Head of caudate nucleus (tissue), 42 donors: ENCODE results near the gene VAMP4.
"Not testable (repeated sequence)": the region's sequence is repeated elsewhere in the genome, so short reads cannot be mapped to it uniquely, and the experiment has no call there.

Experiments used
- DNase-seq, 42 donors: peaks; one replicate each; pipeline versions ENCODE4 v3.0.0 to v3.0.0-alpha.2; 2020 to 2021; ENCODE audit warnings: mixed read lengths in 7 of 42
- intact Hi-C: fragments of 100-400 bp; cut with DNase I; formaldehyde crosslinking; loops from one replicate; pipeline ENCODE4 v1.15.0; 2022

The VAMP4 gene

DNA sequence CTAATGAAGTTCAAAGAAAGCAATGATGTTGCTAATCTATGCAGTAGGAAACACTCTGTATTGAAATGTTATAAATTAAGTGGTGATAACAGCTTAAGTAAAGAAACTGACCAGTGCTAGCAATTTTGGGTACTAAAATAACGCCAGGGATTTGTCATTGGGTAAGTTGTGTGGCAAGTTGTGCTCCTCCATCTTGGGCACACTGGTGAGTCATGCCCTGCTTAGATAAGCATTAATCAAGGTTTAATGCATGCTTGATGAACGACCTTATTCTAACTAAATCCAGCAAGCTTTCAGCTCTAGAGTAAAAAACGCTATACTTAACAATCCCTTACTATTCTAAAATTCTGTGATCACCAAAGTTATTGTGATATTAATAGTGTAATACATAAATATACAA is 25.2 kb downstream of the VAMP4 start:
- intact Hi-C loops: no loop called here
- DNase-seq: no peak

DNA sequence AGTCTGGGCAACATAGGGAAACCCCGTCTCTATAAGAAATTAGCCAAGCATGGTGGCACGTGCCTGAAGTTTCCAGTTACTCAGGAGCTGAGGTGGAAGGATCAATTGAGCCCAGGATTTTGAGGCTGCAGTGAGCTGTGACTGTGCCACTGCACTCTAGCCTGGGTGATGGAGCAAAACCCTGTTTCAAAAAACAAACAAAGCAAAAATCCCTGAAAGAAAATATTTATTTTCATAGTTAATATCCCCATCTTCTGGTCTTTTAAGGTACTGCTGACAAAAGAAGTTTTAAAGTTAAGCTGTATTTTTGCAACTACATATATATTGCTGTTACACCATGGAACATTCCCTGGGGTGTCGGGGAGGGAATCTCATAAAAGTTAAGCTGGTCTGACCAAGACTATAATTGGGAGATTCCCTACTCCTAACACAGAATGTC is 26.0 kb downstream of the VAMP4 start:
- intact Hi-C loops: no loop called here
- DNase-seq: no peak

DNA sequence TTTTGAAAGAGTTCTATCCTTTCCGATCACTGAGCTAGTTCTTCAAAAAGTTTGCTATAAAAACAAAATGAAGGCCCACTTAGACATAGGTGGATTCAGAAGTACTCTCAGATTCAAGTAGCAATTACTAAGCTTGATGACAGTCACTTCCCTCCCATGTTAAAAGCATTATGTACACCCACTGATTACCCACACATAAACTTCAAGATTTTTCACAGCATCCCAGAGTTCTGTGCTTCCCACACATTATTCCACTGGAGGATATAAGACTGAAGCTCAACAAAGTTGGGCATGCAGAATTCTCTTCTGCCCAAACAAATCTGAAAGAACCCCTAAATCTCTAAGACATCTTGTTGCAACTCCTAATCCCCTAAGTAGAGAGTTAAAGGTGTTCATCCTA is 29.5 kb downstream of the VAMP4 start:
- DNase-seq: peak in 8 of 42 donors; percentile 4 to 51 (median 20)
- intact Hi-C loops: no loop called here

DNA sequence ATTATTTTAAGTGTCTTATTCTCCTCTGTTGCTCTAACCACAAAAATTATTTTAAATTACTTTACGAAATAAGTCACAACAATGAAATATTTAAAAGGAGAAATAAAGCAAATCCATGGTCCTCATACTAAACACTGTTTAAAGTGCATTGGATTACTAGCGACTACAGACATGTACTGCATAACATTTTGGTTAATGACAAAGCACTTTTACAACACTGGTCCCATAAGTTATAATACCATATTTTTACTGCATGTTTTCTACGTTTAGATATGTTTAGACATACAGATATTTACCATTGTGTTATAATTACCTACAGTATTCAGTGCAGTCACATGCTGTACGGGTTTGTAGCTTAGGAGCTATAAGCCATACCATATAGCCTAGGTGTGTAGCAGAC is 30.2 kb downstream of the VAMP4 start:
- no peak for DNase-seq
- intact Hi-C loops: no loop called here

DNA sequence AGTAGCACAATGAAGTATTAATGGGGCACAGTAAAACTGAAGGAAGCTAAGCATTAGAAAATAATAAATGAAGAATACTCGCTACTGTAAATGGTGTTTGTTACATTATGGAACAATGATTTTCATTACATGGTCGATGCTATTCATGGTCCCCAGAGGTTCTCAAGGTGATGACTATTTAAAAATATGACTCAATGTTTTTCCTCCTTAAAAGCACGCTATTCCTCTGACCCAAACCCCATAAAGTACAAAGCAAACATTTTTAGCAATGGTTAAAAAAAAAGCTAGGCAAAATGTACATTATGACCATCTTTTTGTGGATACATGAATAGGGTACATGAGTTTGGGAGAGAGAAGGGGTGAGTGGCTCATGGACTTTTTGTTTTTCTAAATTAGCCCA is 34.3 kb downstream of the VAMP4 start:
- intact Hi-C loops: no loop called here
- no peak for DNase-seq

DNA sequence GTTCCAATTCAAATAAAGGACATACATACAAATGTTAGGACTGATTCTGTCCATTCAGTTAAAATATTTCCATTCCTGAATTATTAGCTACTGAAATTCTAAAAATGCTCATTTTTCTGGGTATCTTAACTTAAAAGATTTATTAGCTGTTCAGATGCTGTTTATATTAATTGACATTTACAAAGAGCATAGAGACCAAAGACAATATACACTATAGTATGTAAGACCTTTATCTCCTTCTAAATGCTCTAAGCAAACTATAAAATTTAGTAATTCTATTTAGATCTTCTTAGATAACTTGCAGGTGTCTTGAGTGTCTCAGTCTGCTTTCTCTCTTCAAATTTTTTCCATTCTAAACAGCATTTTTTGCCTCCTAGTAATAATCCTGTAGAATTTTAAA is 39.3 kb downstream of the VAMP4 start:
- no peak for DNase-seq
- intact Hi-C loops: no loop called here

DNA sequence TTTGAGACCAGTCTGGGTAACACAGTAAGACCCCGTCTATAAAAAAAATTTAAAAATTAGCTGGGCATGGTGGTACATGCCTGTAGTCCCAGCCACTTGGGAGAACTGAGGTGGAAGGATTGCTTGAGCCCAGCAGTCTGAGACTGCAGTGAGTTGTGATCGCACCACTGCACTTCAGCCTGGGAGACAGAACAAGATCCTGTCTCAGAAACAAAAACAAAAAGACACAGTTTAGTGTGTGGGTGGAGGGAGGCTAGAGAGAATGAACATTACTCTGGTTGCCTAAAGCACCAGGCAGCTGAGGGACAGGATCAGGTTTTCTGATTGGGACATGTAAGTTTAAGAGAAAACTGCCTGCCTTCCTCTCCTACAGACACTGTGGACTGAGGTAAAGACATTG is 42.3 kb downstream of the VAMP4 start:
- DNase-seq: no peak

DNA sequence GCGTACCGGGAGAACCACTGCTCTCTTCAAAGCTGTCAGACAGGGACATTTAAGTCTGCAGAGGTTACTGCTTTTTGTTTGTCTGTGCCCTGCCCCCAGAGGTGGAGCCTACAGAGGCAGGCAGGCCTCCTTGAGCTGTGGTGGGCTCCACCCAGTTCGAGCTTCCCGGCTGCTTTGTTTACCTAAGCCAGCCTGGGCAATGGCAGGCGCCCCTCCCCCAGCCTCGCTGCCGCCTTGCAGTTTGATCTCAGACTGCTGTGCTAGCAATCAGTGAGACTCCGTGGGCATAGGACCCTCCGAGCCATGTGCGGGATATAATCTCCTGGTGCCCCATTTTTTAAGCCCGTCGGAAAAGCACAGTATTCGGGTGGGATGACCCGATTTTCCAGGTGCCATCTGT is 46.1 kb downstream of the VAMP4 start:
- intact Hi-C loops, DNase-seq: not testable (repeated sequence)

More for the DNA sequence above, 42.3 kb downstream of the VAMP4 start:
- intact Hi-C loops: no loop called here

DNA sequence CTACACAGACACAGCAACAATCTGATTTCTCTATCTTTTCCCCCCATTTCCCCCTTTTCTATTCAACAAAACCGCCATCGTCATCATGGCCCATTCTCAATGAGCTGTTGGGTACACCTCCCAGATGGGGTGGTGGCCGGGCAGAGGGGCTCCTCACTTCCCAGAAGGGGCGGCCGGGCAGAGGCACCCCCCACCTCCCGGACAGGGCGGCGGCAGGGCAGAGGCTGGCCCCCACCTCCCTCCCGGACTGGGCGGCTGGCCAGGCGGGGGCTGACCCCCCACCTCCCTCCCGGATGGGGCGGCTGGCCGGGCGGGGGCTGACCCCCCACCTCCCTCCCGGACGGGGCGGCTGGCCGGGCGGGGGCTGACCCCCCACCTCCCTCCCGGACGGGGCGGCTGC is 48.3 kb downstream of the VAMP4 start:
- DNase-seq, intact Hi-C loops: not testable (repeated sequence)

DNA sequence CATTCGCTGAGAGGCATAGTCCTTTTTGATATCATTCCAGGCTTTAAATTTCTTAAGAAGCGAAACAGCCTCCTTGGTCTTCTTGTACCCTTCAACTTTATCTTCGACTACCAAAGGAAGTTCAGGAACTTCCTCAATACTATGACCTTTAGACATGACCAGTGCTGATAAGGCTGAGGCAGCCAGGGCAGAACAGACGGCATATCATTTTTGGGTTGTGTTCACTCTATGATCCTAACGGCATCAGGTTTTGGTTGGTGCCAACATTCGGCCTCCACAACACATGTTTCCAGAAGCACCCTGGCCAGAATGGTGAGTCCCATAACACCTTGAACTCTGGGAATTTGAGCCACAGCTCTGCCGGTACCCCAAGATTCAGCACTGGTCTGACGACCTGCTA is 58.0 kb downstream of the VAMP4 start:
- intact Hi-C loops: no loop called here
- DNase-seq: no peak

DNA sequence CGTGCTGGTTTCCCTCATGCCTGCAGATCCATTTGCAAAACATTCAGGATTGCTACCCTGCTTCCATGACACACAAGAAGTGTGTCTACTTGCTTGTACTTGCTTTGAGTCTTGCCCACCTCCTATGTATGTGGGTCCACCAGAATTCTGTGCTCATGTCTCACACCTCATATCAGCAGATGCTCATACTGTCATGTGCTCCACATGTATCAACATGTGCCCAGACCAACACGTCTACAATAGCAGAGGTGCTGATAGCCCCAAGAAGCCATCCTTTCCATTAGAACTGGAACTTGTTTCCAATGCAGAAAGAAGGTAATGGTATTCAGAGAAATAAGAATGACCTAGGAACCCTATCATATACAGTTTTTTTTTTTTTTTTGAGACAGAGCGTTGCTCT is 61.5 kb downstream of the VAMP4 start:
- no peak for DNase-seq

DNA sequence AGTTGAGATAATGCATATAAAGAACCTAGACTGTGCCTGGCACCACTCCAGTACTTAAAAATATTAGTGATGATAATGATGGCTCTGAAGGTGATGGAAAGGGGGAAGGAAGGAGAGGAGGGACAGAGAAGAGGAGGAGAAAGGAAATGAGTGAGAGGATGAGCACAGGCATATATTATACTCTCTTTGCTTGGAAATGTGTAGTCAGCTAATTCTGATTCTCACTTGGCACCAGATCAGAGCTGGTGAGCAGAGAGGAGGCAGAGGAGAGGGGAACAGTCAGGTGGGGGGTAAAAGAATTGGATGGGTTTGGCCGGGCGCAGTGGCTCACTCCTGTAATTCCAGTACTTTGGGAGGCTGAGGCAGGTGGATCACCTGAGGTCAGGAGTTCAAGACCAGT is 65.0 kb downstream of the VAMP4 start:
- no peak for DNase-seq
- intact Hi-C loops: no loop called here

More for the DNA sequence above, 61.5 kb downstream of the VAMP4 start:
- intact Hi-C loops: no loop called here

DNA sequence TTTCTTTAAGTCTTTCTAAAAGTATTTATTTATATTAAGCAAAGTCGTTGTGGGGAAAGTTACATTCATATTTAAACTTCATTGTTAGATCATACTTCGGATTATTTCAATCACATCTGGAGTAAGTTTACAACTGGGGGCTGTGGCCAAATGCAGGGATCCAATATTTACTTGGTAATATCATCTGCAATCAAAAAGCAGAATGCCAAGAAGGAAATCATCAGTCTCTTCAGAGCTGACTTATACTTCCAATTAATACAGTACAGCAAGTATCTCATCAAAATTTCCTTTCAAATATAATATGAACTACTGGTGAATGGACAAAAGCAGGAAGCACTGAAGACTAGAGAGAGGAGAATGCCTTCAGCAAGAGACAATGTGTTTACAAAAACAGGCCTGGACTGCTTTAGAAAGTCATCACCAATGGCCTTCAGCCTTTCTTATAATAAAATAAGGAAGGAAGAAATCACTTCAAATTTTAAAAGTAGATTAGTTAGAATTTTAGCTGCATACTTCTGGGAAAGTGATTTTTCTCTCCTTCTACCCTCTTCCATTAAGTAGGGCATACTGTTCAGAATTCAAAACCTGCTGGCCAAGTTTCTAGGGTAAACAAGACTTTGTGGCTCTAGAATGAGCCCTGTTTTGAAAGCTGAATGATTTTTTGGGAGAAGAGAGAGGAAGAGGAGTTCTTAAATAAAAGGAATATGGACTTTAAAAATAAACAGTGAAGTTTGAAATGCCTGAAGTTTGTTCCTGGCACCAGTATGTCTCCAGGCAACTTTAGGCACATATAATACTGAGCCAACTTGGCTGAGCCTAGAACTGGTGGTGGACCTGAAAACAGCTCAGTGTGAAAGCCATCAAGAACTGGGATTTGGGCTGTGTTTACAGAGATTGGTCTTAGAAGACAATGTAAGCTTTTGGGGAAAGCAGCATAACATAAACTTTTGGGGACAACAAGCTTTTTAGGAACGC is 67.1 kb downstream of the VAMP4 start:
- intact Hi-C loops: no loop called here
- DNase-seq: peak in 1 of 42 donors; percentile 13

DNA sequence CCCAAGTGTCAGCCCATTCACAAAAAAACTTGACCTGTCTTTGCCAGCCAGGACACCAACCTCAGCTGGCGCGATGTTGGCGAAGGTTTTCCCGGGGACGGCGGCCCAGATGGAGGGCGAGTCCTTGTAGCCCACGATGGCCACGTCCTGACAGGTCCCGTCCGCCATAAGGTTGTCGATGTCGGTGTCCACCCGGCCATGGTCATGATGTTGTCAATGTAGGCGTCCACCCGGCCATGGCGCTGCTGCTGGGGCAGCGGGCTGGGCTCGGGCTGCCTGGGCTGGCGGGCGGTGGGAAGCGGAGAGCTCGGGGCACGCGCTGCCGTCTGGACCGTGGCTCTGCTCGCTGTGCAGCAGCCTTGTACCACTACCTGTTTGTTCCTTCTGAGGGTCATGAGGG is 71.1 kb downstream of the VAMP4 start:
- intact Hi-C loops: no loop called here
- DNase-seq: no peak

DNA sequence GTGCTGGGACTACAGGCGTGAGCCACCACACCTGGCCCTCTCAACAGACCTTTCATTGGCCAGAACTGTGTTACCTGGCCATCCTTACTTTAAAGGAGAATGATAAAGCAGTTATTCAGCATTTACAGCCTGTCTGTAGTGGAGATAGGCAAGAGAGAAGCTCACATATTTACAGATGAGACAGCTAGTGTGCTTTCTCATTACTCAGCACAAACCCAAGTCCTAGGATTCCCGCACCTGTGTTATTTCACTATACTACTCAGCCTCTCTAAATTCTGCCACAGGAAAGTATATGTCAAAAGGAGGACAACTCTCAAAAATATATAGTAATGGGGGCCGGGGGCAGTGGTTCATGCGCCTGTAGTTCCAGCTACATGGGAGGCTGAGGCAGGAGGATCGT is 73.5 kb downstream of the VAMP4 start:
- no peak for DNase-seq
- intact Hi-C loops: no loop called here

DNA sequence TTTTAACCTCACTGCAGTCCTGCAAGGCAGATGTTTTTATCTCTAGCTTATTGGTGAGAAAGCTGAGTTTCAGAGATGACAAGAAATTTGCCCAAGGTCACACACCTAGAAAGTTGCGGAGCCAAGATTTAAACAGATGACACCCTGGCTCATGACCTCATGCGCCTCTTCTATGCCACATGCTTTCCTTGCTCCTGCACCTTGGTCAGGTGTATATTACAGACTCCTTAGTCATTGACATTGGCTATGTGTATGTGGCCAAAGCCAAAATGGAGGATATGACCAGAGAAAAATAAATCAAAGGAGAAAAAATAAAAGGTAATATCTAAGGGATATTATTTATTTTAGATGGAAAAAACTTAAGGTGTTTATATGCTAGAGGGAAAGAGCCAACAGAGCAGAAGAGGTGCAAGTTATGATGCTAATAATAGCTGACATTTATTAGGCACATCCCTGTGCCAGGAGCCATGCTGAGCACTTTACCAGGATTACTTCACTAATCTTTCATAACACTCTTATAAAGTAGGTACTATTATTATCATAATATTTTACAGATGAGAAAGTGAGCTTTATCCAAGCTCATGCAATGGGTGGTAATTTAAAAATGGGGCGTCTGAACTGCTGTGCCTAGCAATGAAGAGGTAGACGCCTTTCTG is 75.6 kb downstream of the VAMP4 start:
- DNase-seq: no peak
- intact Hi-C loops: no loop called here

DNA sequence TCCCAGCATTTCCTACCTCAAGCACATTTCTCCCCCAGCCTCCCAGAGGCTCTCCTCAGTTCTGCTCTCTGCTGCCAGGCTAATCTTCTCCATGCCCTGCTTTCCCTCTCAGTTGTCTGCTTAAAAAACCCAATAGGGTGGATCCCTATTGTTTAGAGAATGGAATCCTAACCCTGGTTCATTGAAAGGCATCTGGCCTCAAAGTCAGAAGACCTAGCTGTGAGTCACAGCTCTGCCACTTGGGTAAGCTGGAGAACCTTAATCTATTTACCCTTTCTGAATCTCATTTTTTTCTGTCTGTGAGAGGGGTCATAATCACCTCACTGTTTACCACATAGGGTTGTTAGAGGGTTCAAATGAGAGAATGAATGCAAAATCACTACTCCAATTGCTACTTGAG is 76.9 kb downstream of the VAMP4 start:
- no peak for DNase-seq
- intact Hi-C loops: no loop called here

DNA sequence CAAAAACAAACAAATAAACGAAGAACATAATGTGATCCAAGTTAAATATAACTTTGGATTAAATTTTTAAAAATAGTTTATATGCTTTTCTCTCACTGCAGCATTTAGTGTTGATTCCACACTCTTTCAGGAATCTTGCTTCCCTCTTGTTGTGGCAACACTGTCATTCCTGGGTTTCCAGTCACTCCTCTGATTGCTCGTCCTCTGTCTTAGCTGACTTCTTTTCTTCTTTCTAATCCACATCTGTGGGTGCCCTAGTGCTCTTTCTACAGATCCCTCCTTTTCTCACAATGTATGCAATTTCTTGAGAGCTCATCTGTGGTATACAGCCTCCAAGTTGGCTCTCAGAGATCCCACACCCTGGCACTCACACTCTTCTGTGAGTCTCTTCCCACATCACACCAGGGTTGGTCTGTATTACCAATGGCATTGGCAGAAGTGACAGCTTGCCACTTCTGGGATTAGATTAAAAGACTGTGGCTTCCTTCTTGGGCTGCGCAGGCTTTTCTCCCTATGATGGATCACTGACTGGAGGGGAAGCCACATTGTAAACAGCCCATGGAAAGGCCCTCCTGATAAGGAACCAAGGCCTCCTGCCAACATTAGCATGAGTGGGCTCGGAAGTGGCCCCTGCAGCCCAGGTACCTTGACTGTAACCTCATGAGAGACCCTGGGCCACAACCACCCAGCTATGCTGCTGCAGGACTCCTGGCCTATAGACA is 77.8 kb downstream of the VAMP4 start:
- intact Hi-C loops: no loop called here
- DNase-seq: no peak

DNA sequence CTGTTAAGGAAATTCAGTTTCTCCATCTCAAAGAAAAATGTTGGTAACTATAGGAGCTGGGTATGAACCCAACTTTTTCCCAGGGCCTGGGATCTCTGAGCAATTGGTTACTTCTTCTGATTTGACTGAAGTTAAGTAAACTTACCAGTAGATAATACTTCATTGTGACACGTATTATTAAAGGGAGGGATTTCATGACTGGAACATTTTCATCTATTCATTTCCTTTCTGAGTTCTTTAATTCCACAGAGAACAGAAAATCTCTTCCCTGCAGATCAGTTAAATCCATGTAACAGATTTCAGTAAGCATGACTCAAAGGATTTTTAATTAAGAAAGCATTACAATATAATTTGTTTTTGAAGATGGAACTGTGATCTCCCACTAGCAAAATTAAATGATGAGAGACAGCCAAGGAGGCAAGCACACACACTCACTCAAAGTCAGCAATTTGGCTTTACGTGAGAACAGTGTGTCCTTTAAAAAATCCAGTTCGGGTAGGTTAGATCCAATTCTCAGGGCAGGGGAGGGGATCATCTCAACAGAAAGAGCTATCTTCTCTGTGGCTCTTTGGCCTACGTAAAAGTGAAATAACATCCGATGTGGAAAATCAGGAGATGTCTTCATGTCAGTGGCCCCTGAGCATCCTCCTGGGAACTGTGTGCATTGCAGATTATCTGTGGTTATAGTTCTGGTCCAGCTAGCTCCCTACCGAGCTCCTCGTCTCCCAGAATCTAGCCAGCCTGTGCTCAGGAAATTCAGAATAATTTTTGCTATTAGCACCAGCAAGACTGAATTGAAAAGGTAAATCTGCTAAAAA is 78.6 kb downstream of the VAMP4 start:
- intact Hi-C loops: no loop called here

More for the DNA sequence above, 78.6 kb downstream of the VAMP4 start:
- no peak for DNase-seq
